Measurements from ENCODE around the gene FAM24B.

GRCh38 chr10:122828716-122829255, 50.6 kb downstream of the FAM24B start:
- TF ChIP-seq CTCF (conservative IDR thresholded peaks at IDR 0.05) (no peak), EZH2 (IDR thresholded peaks at IDR 0.05; ENCODE audit: low read depth) (no peak)

Data from PC-9 (cell line).